ENCODE data around the gene ULK2. TPM values are rescaled to one million over a fixed set of nuclear protein-coding genes. Genes with fewer than 3 reads are reported as not detected.

The ULK2 gene
- total RNA-seq, 4 donors from 2014 or later = 24.0 to 32.8 (median 30.5) TPM

- TF ChIP-seq, protein P1, sequence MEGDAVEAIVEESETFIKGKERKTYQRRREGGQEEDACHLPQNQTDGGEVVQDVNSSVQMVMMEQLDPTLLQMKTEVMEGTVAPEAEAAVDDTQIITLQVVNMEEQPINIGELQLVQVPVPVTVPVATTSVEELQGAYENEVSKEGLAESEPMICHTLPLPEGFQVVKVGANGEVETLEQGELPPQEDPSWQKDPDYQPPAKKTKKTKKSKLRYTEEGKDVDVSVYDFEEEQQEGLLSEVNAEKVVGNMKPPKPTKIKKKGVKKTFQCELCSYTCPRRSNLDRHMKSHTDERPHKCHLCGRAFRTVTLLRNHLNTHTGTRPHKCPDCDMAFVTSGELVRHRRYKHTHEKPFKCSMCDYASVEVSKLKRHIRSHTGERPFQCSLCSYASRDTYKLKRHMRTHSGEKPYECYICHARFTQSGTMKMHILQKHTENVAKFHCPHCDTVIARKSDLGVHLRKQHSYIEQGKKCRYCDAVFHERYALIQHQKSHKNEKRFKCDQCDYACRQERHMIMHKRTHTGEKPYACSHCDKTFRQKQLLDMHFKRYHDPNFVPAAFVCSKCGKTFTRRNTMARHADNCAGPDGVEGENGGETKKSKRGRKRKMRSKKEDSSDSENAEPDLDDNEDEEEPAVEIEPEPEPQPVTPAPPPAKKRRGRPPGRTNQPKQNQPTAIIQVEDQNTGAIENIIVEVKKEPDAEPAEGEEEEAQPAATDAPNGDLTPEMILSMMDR (IDR thresholded peaks at IDR 0.05; ENCODE audit: low read depth) = no peak
Measured at GRCh38 chr17:19755821-19756510, 111.8 kb downstream of the ULK2 start.

GRCh38 chr17:19755392-19755791 is 112.3 kb downstream of the ULK2 start:
- TF ChIP-seq, protein P1 (IDR thresholded peaks at IDR 0.05; ENCODE audit: low read depth) = no peak

GRCh38 chr17:19753661-19754463 is 113.9 kb downstream of the ULK2 start:
- TF ChIP-seq, protein P1 (IDR thresholded peaks at IDR 0.05; ENCODE audit: low read depth) = no peak

DNA sequence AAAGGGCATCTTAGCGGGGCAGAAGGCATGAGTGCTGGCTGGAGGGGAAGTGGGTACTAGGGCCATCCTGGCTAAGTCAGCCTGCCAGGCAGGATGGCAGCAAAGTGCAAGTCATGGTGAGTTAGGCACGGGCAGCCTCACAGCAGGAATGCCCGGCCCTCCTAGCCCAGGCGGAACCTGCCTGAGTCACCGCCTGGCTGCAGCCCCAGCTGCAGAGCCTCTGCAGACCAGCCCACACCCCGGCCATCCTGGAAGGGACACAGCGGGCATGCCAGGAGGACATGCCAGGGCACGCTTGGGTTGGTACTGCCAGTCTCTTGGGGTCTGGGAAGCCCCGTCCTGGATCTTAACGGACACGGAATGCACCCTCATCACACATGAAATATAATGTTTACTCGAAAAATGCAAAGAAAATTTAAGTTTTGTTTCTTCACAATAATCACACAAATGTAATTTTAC is 114.7 kb downstream of the ULK2 start:
- TF ChIP-seq, protein P1 (IDR thresholded peaks at IDR 0.05; ENCODE audit: low read depth) = no peak

DNA sequence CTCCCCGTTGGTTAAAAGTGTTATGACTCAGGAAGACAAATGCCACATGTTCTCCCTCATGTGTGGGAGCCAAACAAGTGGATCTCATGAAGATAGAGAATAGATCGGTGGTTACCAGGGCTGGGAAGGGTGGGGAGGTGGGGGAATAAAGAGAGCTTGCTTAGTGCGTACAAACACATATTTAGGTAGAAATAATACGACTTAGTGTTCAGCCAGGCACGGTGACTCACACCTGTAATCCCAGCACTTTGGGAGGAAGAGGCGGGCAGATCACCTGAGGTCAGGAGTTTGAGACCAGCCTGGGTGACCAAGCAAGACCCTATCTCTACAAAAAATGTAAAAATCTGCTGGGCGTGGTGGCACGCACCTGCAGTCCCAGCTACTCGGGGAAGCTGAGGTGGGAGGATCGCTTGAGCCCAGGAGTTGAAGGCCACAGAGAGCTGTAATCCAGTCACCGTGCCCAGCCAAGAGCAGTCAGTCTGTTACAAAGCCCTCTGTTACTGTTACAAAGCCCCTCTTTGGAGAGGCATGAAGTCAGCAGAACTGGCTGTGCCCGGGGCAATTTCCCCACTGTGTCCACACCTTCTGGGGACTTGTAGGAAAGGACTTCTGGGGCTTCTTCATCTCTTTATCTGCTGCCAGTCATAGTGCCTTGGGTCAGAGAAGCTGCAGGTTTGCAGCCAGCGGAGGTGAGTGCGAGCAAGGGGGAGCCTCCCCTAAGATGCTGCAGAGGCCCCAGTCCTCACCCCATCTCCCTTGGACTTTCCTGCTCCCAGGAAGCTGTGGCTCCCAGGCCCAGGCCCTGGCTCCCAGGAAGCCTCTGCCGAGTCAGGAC is 115.3 kb downstream of the ULK2 start:
- TF ChIP-seq, protein P1 (IDR thresholded peaks at IDR 0.05; ENCODE audit: low read depth) = no peak

DNA sequence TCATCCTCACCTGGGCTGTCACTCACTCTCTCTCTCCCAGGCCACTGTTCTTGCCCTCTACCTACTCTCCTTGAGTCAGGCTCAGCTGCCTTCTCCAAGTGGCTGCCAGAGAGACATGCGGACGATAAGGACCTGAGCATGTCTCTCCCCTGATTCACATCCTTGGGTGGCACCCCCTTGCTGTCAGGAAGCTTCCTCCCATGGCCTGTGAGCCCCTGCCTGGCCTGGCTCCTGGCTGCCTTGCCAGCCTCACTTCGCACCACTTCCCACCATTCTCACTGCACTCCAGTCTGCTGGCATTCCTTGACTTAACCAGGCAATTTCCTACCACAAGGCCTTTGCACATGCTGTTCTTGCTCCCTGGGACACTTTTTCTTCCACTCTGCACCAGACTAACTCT is 116.9 kb downstream of the ULK2 start:
- TF ChIP-seq, protein P1 (IDR thresholded peaks at IDR 0.05; ENCODE audit: low read depth) = no peak
